Kidney epithelial cell (primary cell): Measurements from ENCODE around the gene KRT28. TPM values are rescaled to one million over a fixed set of nuclear protein-coding genes. Genes with fewer than 3 reads are reported as not detected.

Experiments used
- DNase-seq: peaks from one replicate; pipeline ENCODE4 v3.0.0-alpha.2; 2010; ENCODE audit warnings: low read depth
- H3K27me3 ChIP-seq: 2 replicates; pipeline ENCODE4 v1.6.0; 2011; ENCODE audit warnings: low read length; ENCODE audit not compliant: control insufficient read depth, insufficient read depth
- H3K36me3 ChIP-seq: 2 replicates; pipeline ENCODE4 v1.5.1; 2011; ENCODE audit warnings: low read length; ENCODE audit not compliant: control insufficient read depth, insufficient read depth
- H3K4me3 ChIP-seq: 2 replicates; pipeline ENCODE4 v1.5.1; 2011; ENCODE audit warnings: low read depth, mild to moderate bottlenecking, control low read depth, low read length
- CTCF ChIP-seq: IDR thresholded peaks from 2 replicates; pipeline ENCODE4 v1.5.1; 2011; ENCODE audit warnings: mild to moderate bottlenecking, moderate library complexity, low read length, control low read depth, inconsistent platforms; ENCODE audit not compliant: insufficient read depth, poor library complexity, severe bottlenecking
- total RNA-seq: library from RNA; depleted of rRNA; stranded (reverse); fragments of >200 nt; gene quantifications from 2 replicates; pipeline ENCODE4 v1.2.3, GENCODE V29; 2015

The KRT28 gene
- total RNA-seq, 1 donor from 2014 or later, result not detected

- H3K4me3 ChIP-seq, result no peak overlapping the region
- H3K36me3 ChIP-seq, result no peaks in the 10 kb centered on the region
- TF ChIP-seq CTCF, result no peak
- DNase-seq, result no peak
- no peaks in the 10 kb centered on the region for H3K27me3 ChIP-seq
Measured at GRCh38 chr17:40841246-40841645, 41.5 kb upstream of the KRT28 start.

- no peaks in the 10 kb centered on the region for H3K27me3 ChIP-seq
- no peak for TF ChIP-seq CTCF
- no peaks in the 10 kb centered on the region for H3K36me3 ChIP-seq
- no peak overlapping the region for H3K4me3 ChIP-seq
- no peak for DNase-seq
Measured at GRCh38 chr17:40839194-40839593, 39.4 kb upstream of the KRT28 start.

GRCh38 chr17:40836020-40836419, 36.3 kb upstream of the KRT28 start:
- DNase-seq, result no peak
- Histone ChIP-seq H3K36me3 (no peaks in the 10 kb centered on the region), H3K27me3 (no peaks in the 10 kb centered on the region), H3K4me3 (no peak overlapping the region)
- TF ChIP-seq CTCF, result no peak

GRCh38 chr17:40833882-40834281, 34.1 kb upstream of the KRT28 start:
- Histone ChIP-seq H3K27me3 (no peaks in the 10 kb centered on the region), H3K36me3 (no peaks in the 10 kb centered on the region), H3K4me3 (no peak overlapping the region)
- TF ChIP-seq CTCF, result no peak
- DNase-seq, result no peak

- H3K27me3 ChIP-seq, result no peaks in the 10 kb centered on the region
Measured at GRCh38 chr17:40832840-40833239, 33.1 kb upstream of the KRT28 start.

More at GRCh38 chr17:40832840-40833239, 33.1 kb upstream of the KRT28 start:
- DNase-seq, result no peak
- H3K4me3 ChIP-seq, result no peak overlapping the region
- H3K36me3 ChIP-seq, result no peaks in the 10 kb centered on the region
- TF ChIP-seq CTCF, result no peak
